CD4-positive, alpha-beta memory T cell (primary cell): Measurements from ENCODE around the gene CASP6. TPM values are rescaled to one million over a fixed set of nuclear protein-coding genes. Genes with fewer than 3 reads are reported as not detected.
"Not testable (repeated sequence)": the region's sequence is repeated elsewhere in the genome, so short reads cannot be mapped to it uniquely, and the experiment has no call there.

Experiments
- CTCF ChIA-PET: fragments of 350-600 bp; sonication (Branson Sonifier 250); formaldehyde crosslinking; loops from one replicate; lab custom pipeline; 2021; ENCODE audit warnings: inconsistent platforms; ENCODE audit not compliant: partially characterized antibody; lab: Charles Lee
- POLR2A ChIA-PET: fragments of 350-600 bp; sonication (Branson Sonifier 250); formaldehyde crosslinking; loops from one replicate; lab custom pipeline; 2021; ENCODE audit not compliant: partially characterized antibody; lab: Charles Lee
- DNase-seq, 5 donors: peaks; one replicate each; pipeline versions ENCODE4 v3.0.0 to v3.0.0-alpha.2; 2020 to 2022; ENCODE audit warnings: mixed read lengths in 1 of 5
- H3K27ac ChIP-seq: one replicate; pipeline ENCODE4 v1.7.0; 2013; ENCODE audit warnings: low read depth, low read length
- H3K27me3 ChIP-seq: 2 replicates; pipeline ENCODE4 v1.7.0; 2013; ENCODE audit warnings: mild to moderate bottlenecking, low read length, moderate library complexity; ENCODE audit not compliant: insufficient read depth
- H3K36me3 ChIP-seq: 2 replicates; pipeline ENCODE4 v1.7.0; 2013; ENCODE audit warnings: mild to moderate bottlenecking, low read length, moderate library complexity; ENCODE audit not compliant: insufficient read depth
- H3K4me1 ChIP-seq: 2 replicates; pipeline ENCODE4 v1.7.0; 2013; ENCODE audit warnings: mild to moderate bottlenecking, low read length, moderate library complexity; ENCODE audit not compliant: insufficient read depth
- H3K4me3 ChIP-seq, 2 donors: one replicate each; pipeline ENCODE4 v1.7.0; 2013; ENCODE audit warnings: low read length in 2 of 2, mild to moderate bottlenecking in 1 of 2
- H3K9me3 ChIP-seq, 2 donors: one replicate each; pipeline ENCODE4 v1.7.0; 2013; ENCODE audit warnings: low read length in 2 of 2, control low read depth in 1 of 2; ENCODE audit not compliant: control insufficient read depth in 1 of 2
- H3K27ac Mint-ChIP-seq, 7 donors: one replicate each; pipeline ENCODE4 v1.8.0; 2020 to 2021; ENCODE audit warnings: mixed read lengths in 7 of 7, mild to moderate bottlenecking in 6 of 7, inconsistent platforms in 3 of 7, moderate library complexity in 3 of 7
- H3K27me3 Mint-ChIP-seq, 2 donors: one replicate each; pipeline ENCODE4 v1.8.0; 2020 to 2021; ENCODE audit warnings: mixed read lengths in 2 of 2
- H3K36me3 Mint-ChIP-seq, 2 donors: one replicate each; pipeline ENCODE4 v1.8.0; 2020 to 2021; ENCODE audit warnings: mixed read lengths in 2 of 2, inconsistent platforms in 1 of 2, mild to moderate bottlenecking in 1 of 2
- H3K4me1 Mint-ChIP-seq, 4 donors: one replicate each; pipeline ENCODE4 v1.8.0; 2020 to 2021; ENCODE audit warnings: mixed read lengths in 4 of 4, mild to moderate bottlenecking in 1 of 4
- H3K4me3 Mint-ChIP-seq, 8 donors: one replicate each; pipeline ENCODE4 v1.8.0; 2020 to 2021; ENCODE audit warnings: mixed read lengths in 8 of 8, mild to moderate bottlenecking in 7 of 8, moderate library complexity in 6 of 8, inconsistent platforms in 3 of 8
- H3K9me3 Mint-ChIP-seq, 8 donors: one replicate each; pipeline ENCODE4 v1.8.0; 2020 to 2021; ENCODE audit warnings: mixed read lengths in 8 of 8, mild to moderate bottlenecking in 5 of 8, inconsistent platforms in 3 of 8, moderate library complexity in 1 of 8
- intact Hi-C: fragments of 100-400 bp; cut with micrococcal nuclease; formaldehyde crosslinking; loops from one replicate; pipeline ENCODE4 v1.15.1; 2023
- polyA plus RNA-seq, 2 donors: library from polyadenylated mRNA; unstranded; fragments of 300-500 nt; fragmentation: Illumina TruSeq; gene quantifications; one replicate each; pipeline ENCODE4 v1.2.3, GENCODE V29; 2021
- total RNA-seq, 2 experiments: library from RNA; stranded (reverse); gene quantifications; one replicate each; pipeline ENCODE4 v1.2.3, GENCODE V29; 2021

CASP6 gene
- total and polyA plus RNA-seq, 4 experiments from 2014 or later: 16.5 to 115 (median 59.6) TPM

GRCh38 chr4:109690690-109691410 is 12.4 kb downstream of the CASP6 start:
- peaks cover 24% of the 10 kb centered on the region for H3K4me1 ChIP-seq
- Mint-ChIP-seq H3K27ac (peak overlapping the region; percentile 79 to 93 (median 86)), H3K4me3 (peak overlapping the region; percentile 43 to 83 (median 74)), H3K4me1 (peaks cover 26 to 46% (median 36%) of the 10 kb centered on the region in 4 donors), H3K36me3 (peaks cover 65% of the 10 kb centered on the region in 2 donors), H3K27me3 (no peaks in the 10 kb centered on the region), H3K9me3 (no peaks in the 10 kb centered on the region)
- no peak overlapping the region for H3K4me3 ChIP-seq
- ChIA-PET POLR2A (interaction anchor here (0.6 to 3.0 kb wide), 10 partner anchors 10 to 258 kb away, joined by 3 to 21 read pairs (median 5); partner anchors contain the start of genes CASP6, MCUB and PLA2G12A), CTCF (interaction anchor here (1.0 to 1.5 kb wide), 2 partner anchors 13 to 258 kb away, joined by 3 to 5 read pairs; partner anchors contain the start of gene CASP6)
- DNase-seq: peak in 4 of 5 donors; percentile 36 to 54 (median 46)
- H3K36me3 ChIP-seq: peaks cover 12% of the 10 kb centered on the region
- intact Hi-C loops: loop anchor here (1.0 to 2.0 kb wide), 2 partner anchors 12 to 42 kb away; partner anchors contain the start of gene CASP6
- H3K27me3 ChIP-seq: no peaks in the 10 kb centered on the region
- H3K27ac ChIP-seq: peak overlapping the region; percentile 7
- H3K9me3 ChIP-seq: no peaks in the 10 kb centered on the region

GRCh38 chr4:109684727-109685126 is 18.5 kb downstream of the CASP6 start:
- Histone ChIP-seq H3K27ac (no peak overlapping the region), H3K36me3 (peaks cover 14% of the 10 kb centered on the region), H3K27me3 (no peaks in the 10 kb centered on the region), H3K9me3 (no peaks in the 10 kb centered on the region), H3K4me3 (no peak overlapping the region), H3K4me1 (peaks cover 7% of the 10 kb centered on the region)
- no peak overlapping the region for H3K4me3 Mint-ChIP-seq
- ChIA-PET POLR2A (interaction anchor here (0.6 to 1.1 kb wide), 3 partner anchors 11 to 251 kb away, joined by 3 read pairs; partner anchors contain the start of gene SEC24B), CTCF (interaction anchor here (1.0 to 2.6 kb wide), 2 partner anchors 16 to 125 kb away, joined by 3 to 9 read pairs; partner anchors contain the start of gene MCUB)
- intact Hi-C loops: no loop called here
- peak overlapping the region; percentile 1 to 74 (median 32) for H3K27ac Mint-ChIP-seq
- no peaks in the 10 kb centered on the region for H3K27me3 Mint-ChIP-seq
- H3K9me3 Mint-ChIP-seq: no peaks in the 10 kb centered on the region
- peaks cover 70 to 72% of the 10 kb centered on the region in 2 donors for H3K36me3 Mint-ChIP-seq
- no peak for DNase-seq
- H3K4me1 Mint-ChIP-seq: peaks cover 15 to 40% (median 24%) of the 10 kb centered on the region in 4 donors

- ChIA-PET CTCF (interaction anchor here (2.0 to 2.6 kb wide), 2 partner anchors 17 to 18 kb away, joined by 6 to 9 read pairs; no protein-coding TSS in a partner anchor), POLR2A (interaction anchor here (1.0 to 1.1 kb wide), 3 partner anchors 35 to 250 kb away, joined by 3 read pairs; partner anchors contain the start of genes MCUB and SEC24B)
- no peak overlapping the region for H3K27ac ChIP-seq
- Mint-ChIP-seq H3K27ac (peak overlapping the region in 6 of 7 donors; percentile 3 to 91 (median 25)), H3K27me3 (no peaks in the 10 kb centered on the region), H3K9me3 (no peaks in the 10 kb centered on the region), H3K4me3 (no peak overlapping the region), H3K4me1 (peaks cover 15 to 39% (median 24%) of the 10 kb centered on the region in 4 donors), H3K36me3 (peaks cover 65 to 67% of the 10 kb centered on the region in 2 donors)
- peaks cover 14% of the 10 kb centered on the region for H3K36me3 ChIP-seq
- no peak for DNase-seq
- peaks cover 7% of the 10 kb centered on the region for H3K4me1 ChIP-seq
- no peaks in the 10 kb centered on the region for H3K9me3 ChIP-seq
- H3K4me3 ChIP-seq: no peak overlapping the region
- intact Hi-C loops: no loop called here
- no peaks in the 10 kb centered on the region for H3K27me3 ChIP-seq
Measured at GRCh38 chr4:109683621-109684253, 19.5 kb downstream of the CASP6 start.

GRCh38 chr4:109682875-109683274 is 20.4 kb downstream of the CASP6 start:
- H3K9me3 Mint-ChIP-seq: no peaks in the 10 kb centered on the region
- Histone ChIP-seq H3K4me1 (peaks cover 7% of the 10 kb centered on the region), H3K9me3 (no peaks in the 10 kb centered on the region), H3K36me3 (peaks cover 14% of the 10 kb centered on the region), H3K27me3 (no peaks in the 10 kb centered on the region), H3K4me3 (no peak overlapping the region), H3K27ac (no peak overlapping the region)
- DNase-seq: no peak
- CTCF ChIA-PET: interaction anchor here (2.0 kb wide), 1 partner anchor 19 kb away, joined by 6 read pairs; no protein-coding TSS in a partner anchor
- no peaks in the 10 kb centered on the region for H3K27me3 Mint-ChIP-seq
- intact Hi-C loops: no loop called here
- peaks cover 15 to 39% (median 24%) of the 10 kb centered on the region in 4 donors for H3K4me1 Mint-ChIP-seq
- POLR2A ChIA-PET: interaction anchor here (1.1 kb wide), 1 partner anchor 123 kb away, joined by 3 read pairs; the partner anchor contains the start of gene MCUB
- H3K27ac Mint-ChIP-seq: peak overlapping the region in 6 of 7 donors; percentile 2 to 79 (median 47)
- H3K4me3 Mint-ChIP-seq: peak overlapping the region in 1 of 8 donors; percentile 35
- H3K36me3 Mint-ChIP-seq: peaks cover 59 to 62% of the 10 kb centered on the region in 2 donors

GRCh38 chr4:109678925-109679324 is 24.3 kb downstream of the CASP6 start:
- H3K27ac Mint-ChIP-seq, H3K9me3 Mint-ChIP-seq, H3K9me3 ChIP-seq, CTCF ChIA-PET, intact Hi-C loops, H3K27me3 ChIP-seq, H3K36me3 ChIP-seq, H3K4me3 ChIP-seq, POLR2A ChIA-PET, H3K4me3 Mint-ChIP-seq, H3K27me3 Mint-ChIP-seq, H3K27ac ChIP-seq, DNase-seq, H3K4me1 ChIP-seq: not testable (repeated sequence)
- Mint-ChIP-seq H3K36me3 (peaks cover 45 to 51% of the 10 kb centered on the region in 2 donors), H3K4me1 (peaks cover 21 to 57% (median 33%) of the 10 kb centered on the region in 4 donors)

- POLR2A ChIA-PET: not testable (repeated sequence)
Measured at GRCh38 chr4:109678472-109678871, 24.8 kb downstream of the CASP6 start.

More at GRCh38 chr4:109678472-109678871, 24.8 kb downstream of the CASP6 start:
- DNase-seq, H3K4me1 ChIP-seq, H3K9me3 Mint-ChIP-seq, H3K36me3 ChIP-seq, H3K9me3 ChIP-seq, H3K27me3 ChIP-seq, CTCF ChIA-PET, H3K27ac Mint-ChIP-seq, H3K27me3 Mint-ChIP-seq, intact Hi-C loops, H3K4me3 Mint-ChIP-seq, H3K4me3 ChIP-seq, H3K27ac ChIP-seq: not testable (repeated sequence)
- Mint-ChIP-seq H3K4me1 (peaks cover 21 to 54% (median 35%) of the 10 kb centered on the region in 4 donors), H3K36me3 (peaks cover 46 to 52% of the 10 kb centered on the region in 2 donors)
